IPS-18a (cell line): ENCODE measurements around the gene NCF1.
"Not testable (repeated sequence)": the region's sequence is repeated elsewhere in the genome, so short reads cannot be mapped to it uniquely, and the experiment has no call there.

Experiments used
- H3K27ac ChIP-seq: one replicate; pipeline ENCODE4 v1.5.1; 2013; ENCODE audit warnings: low read length
- H3K27me3 ChIP-seq: one replicate; pipeline ENCODE4 v1.6.1; 2013; ENCODE audit warnings: mild to moderate bottlenecking, low read length; ENCODE audit not compliant: control insufficient read depth, insufficient read depth
- H3K36me3 ChIP-seq: one replicate; pipeline ENCODE4 v1.6.1; 2013; ENCODE audit warnings: low read depth, low read length; ENCODE audit not compliant: control insufficient read depth
- H3K4me1 ChIP-seq: one replicate; pipeline ENCODE4 v1.6.1; 2013; ENCODE audit warnings: low read depth, low read length; ENCODE audit not compliant: control insufficient read depth
- H3K4me3 ChIP-seq: one replicate; pipeline ENCODE4 v1.5.1; 2013; ENCODE audit warnings: low read length
- H3K9ac ChIP-seq: one replicate; pipeline ENCODE4 v1.6.1; 2013; ENCODE audit warnings: mild to moderate bottlenecking, low read length, moderate library complexity
- H3K9me3 ChIP-seq: one replicate; pipeline ENCODE4 v1.6.1; 2013; ENCODE audit warnings: low read depth, low read length; ENCODE audit not compliant: control insufficient read depth

NCF1 gene

DNA sequence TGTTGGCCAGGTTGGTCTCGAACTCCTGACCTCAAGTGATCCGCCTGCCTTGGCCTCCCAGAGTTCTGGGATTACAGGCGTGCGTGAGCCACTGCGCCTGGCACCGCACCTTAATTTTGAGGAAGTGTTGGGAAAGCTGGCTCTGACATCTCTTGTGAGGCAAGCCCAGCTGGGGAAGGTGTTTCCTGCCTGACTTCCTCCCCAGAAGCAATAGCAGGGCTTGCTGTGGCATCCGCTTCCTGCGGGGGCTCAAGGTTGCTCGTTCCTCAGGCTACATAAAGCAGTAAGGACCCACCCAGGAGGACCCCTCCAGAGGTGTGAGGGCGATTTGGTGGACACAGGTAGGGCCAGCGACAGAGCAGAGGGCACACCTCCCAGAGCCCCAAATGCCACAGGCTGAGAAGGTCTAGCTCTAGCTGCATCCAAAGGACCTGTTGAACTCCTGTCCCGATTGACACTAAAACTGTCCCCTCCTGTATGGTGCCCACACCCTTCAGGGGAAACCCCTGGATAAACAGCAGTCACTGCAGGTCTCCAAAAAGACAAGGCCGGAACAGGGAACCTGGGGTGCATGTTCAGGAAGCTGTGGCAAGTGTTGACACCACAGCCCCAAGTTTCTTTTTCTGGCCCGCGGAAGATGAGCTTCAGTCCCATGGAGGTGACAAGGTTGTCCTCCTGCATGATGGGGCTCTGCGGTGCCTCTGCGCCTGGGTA is 8.4 kb upstream of the NCF1 start:
- not testable (repeated sequence) for H3K4me3 ChIP-seq, H3K9ac ChIP-seq, H3K27me3 ChIP-seq, H3K27ac ChIP-seq, H3K36me3 ChIP-seq, H3K4me1 ChIP-seq, H3K9me3 ChIP-seq

DNA sequence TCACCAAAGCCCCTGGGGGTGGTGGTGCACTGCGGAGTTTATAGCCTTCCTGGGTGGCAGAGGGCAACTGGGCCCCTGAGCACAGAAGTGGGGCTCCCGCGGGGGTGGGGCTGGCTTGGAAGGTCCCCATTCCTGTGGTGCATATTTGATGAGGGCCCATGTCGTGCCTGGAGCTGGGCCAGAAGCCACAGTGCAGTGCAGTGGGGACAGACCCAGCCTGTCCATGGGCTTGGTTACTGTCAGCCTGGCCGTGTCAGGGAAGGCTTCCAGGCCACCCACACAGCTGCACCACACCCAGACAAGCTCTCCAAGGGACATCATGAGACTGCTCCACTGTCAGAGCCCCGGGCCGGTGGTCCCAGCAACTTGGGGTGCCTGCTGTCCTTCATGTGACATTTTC is 7.3 kb upstream of the NCF1 start:
- H3K36me3 ChIP-seq, H3K9me3 ChIP-seq, H3K9ac ChIP-seq, H3K4me1 ChIP-seq, H3K27me3 ChIP-seq, H3K27ac ChIP-seq, H3K4me3 ChIP-seq: not testable (repeated sequence)

DNA sequence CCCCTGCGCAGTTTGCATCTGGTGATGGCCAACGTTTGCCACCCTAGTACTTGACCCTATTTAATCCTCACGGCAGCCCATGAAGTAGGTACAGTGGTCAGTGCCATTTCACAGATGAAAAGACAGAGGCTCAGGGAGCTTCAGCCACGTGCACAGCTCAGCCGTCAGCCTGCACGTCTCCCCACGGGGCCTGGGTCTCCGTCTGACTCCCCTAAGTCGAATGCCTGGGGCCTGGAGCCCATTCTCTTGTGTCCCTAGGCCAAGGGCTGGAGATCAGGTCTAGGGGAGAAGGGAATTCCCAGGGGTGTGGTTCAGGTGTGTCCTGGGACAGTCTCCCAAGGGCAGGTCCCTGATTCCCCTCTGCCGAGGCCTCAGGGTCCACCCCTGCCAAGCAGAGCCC is 6.8 kb upstream of the NCF1 start:
- H3K27me3 ChIP-seq, H3K4me1 ChIP-seq, H3K4me3 ChIP-seq, H3K27ac ChIP-seq, H3K9me3 ChIP-seq, H3K36me3 ChIP-seq, H3K9ac ChIP-seq: not testable (repeated sequence)

DNA sequence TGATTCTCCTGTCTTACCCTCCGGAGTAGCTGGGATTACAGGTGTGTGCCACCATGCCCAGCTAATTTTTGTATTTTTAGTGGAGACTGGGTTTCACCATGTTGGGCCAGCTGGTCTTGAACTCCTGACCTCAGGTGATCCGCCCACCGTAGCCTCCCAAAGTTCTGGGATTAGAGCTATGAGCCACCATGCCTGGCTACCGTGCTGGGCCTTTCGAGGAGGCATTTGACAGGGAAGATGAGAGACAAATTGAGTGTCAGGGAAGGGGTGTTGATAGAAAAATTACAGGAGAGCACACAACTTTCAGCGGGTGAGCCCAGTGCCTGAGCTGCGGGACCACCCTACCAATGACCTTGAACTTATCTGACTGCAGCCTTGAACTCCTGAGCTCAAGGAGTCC is 3.7 kb upstream of the NCF1 start:
- H3K4me1 ChIP-seq, H3K36me3 ChIP-seq, H3K9ac ChIP-seq, H3K27me3 ChIP-seq, H3K27ac ChIP-seq, H3K9me3 ChIP-seq, H3K4me3 ChIP-seq: not testable (repeated sequence)

DNA sequence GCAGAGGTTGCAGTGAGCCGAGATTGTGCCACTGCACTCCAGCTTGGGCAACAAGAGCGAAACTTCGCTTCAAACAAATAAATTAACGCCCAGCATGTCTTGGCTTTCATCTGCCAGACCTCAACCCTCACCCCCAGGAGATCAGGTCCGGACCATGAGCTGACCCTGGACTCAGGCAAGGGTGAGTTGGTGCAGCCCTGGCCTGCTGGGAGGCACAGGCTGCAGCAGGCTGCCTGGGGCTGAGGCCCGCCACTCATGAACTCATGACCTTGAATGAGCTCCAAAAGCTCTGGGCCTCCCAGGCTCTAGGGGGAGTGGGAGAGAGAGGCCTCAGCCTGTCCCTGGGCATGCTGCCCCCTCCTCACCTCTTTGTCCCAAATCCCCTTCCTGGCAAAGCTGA is 1.7 kb upstream of the NCF1 start:
- H3K27ac ChIP-seq, H3K4me1 ChIP-seq, H3K9ac ChIP-seq, H3K36me3 ChIP-seq, H3K9me3 ChIP-seq, H3K27me3 ChIP-seq, H3K4me3 ChIP-seq: not testable (repeated sequence)

DNA sequence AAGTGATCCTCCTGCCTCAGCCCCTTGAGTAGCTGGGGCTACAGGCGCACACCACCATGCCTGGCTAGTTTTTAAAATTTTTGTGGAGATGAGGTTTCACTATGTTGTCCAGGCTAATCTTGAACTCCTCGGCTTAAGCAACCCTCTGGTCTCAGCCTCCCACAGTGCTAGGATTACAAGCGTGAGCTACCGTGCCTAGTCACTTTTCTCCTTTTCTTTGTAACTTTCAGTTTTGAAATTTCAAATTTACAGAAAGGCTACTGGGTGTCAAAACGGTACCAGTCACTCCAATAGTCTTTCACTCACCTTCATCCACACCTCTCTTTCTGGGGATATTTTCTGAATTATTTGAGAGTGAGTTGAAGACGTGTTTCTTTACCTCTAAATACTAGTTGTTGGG is 1.3 kb downstream of the NCF1 start:
- not testable (repeated sequence) for H3K9me3 ChIP-seq

DNA sequence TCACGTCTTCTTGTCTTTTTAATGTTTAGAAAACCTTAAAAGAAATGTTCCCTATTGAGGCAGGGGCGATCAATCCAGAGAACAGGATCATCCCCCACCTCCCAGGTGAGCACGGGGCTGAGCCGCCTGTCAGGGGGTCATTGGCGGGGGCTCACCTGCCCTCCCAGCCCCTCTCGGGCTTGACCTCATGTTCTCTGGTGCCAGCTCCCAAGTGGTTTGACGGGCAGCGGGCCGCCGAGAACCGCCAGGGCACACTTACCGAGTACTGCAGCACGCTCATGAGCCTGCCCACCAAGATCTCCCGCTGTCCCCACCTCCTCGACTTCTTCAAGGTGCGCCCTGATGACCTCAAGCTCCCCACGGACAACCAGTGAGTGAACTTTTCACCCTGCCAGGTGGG is 5.2 kb downstream of the NCF1 start:
- H3K4me3 ChIP-seq, H3K27ac ChIP-seq, H3K9ac ChIP-seq, H3K9me3 ChIP-seq, H3K4me1 ChIP-seq, H3K27me3 ChIP-seq, H3K36me3 ChIP-seq: not testable (repeated sequence)

More for the DNA sequence above, 1.3 kb downstream of the NCF1 start:
- not testable (repeated sequence) for H3K9ac ChIP-seq, H3K36me3 ChIP-seq, H3K27me3 ChIP-seq, H3K4me3 ChIP-seq, H3K4me1 ChIP-seq, H3K27ac ChIP-seq

DNA sequence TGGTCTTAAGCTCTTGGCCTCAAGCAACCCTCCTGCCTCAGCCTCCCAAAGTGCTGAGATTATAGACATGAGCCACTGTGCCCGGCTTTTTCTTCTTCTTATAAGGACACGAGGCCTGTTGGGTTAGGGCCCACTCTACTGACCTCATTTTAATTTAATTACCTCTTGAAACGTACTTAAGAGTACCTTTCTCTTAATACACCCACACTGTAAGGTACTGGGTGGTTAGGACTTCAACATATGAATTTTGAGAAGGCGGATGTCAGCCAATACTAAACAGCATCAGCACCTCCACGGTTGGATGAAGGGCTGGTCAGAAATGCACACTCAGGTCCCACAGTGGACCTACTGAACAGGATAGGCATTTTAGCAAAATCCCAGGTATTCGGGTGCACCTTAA is 7.9 kb downstream of the NCF1 start:
- H3K4me3 ChIP-seq, H3K9me3 ChIP-seq, H3K9ac ChIP-seq, H3K27ac ChIP-seq, H3K4me1 ChIP-seq, H3K36me3 ChIP-seq, H3K27me3 ChIP-seq: not testable (repeated sequence)

DNA sequence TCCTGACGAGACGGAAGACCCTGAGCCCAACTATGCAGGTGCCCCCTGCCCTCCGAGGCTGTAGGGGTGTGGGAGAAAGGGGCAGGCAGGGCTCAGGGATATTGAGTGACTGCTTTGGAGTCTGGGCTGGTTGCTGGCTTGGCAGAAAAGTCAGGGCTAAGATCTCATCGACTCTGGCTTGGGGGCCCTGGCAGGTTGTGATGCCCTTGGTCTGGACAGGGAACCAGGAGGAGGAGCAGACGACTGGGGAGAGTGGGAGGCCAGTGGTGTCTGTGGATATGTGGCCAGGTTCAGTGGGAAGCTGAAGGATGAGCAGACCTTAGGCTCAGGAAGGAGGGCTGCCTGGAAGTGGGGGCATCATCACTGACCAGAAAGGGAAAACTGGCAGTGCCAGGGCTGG is 9.8 kb downstream of the NCF1 start:
- H3K4me3 ChIP-seq, H3K9me3 ChIP-seq, H3K27me3 ChIP-seq, H3K4me1 ChIP-seq, H3K36me3 ChIP-seq, H3K27ac ChIP-seq, H3K9ac ChIP-seq: not testable (repeated sequence)

DNA sequence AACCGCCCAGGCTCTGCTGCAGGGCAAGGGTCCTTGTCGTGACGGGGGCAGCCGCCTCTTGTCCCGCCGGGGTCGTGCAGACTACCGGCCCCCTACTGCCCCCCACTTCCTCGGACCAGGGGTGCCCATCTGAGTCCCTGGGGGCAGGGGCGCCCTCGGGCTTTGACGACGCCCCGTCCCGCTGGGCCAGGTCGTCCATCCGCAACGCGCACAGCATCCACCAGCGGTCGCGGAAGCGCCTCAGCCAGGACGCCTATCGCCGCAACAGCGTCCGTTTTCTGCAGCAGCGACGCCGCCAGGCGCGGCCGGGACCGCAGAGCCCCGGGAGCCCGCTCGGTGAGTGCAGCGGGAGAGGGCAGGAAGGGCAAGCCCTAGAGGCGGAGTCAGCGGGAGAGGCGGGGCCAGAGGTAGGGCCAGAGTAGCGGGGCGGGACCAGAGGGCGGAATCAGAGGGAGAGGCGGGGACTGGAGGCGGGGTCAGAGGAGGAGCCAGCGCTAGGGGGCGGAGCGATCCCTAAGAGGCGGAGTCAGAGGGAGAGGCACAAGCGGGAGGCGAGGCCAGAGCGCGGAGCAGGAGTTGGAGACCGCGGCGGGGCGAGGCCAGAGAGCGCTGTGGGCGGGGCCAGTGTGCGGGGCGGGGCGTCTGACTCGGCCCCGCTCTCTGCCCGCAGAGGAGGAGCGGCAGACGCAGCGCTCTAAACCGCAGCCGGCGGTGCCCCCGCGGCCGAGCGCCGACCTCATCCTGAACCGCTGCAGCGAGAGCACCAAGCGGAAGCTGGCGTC is 14.7 kb downstream of the NCF1 start:
- not testable (repeated sequence) for H3K27ac ChIP-seq, H3K4me3 ChIP-seq, H3K4me1 ChIP-seq, H3K9me3 ChIP-seq, H3K27me3 ChIP-seq, H3K36me3 ChIP-seq, H3K9ac ChIP-seq

DNA sequence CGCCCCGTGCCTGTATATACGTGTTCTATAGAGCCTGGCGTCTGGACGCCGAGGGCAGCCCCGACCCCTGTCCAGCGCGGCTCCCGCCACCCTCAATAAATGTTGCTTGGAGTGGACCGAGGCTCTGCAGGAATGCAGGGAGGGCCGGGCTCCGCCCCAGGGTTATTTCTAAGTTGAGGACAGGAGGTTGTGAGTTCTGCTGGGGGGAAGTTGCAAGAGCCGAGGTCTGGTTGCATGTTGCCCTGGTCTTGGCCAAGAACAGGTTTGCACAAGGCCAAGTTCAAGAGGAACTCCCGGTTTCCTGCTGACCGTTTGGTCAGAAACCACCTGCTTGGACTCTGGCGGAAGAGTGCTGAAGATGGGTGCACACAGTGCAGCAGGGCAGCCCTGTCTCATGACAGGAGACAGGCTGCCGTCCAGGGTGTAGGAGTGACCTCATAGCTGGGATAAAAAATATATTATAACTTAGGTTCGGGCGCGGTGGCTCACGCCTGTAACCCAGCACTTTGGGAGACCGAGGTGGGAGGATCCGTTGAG is 15.5 kb downstream of the NCF1 start:
- not testable (repeated sequence) for H3K27ac ChIP-seq, H3K27me3 ChIP-seq, H3K4me1 ChIP-seq, H3K4me3 ChIP-seq, H3K9me3 ChIP-seq, H3K36me3 ChIP-seq, H3K9ac ChIP-seq
